Stimulated activated effector memory CD8-positive, alpha-beta T cell treated with anti-CD3 and anti-CD28 coated beads, Interleukin-12 subunit alpha, Interleukin-12 subunit beta, amount 100 ng/mL, for 72 hours (primary cell): ENCODE measurements around the gene PDZK1IP1.

Source experiments
- ATAC-seq: fragments of 150-1000 bp; cut with Tn5 transposase; 2 replicates; pipeline ENCODE4 v1.10.0; 2021
- DNase-seq, 2 donors: peaks; one replicate each; pipeline ENCODE4 v3.0.0; 2021 to 2022; ENCODE audit warnings: low spot score in 2 of 2
- H3K27ac Mint-ChIP-seq: one replicate; pipeline ENCODE4 v1.8.0; 2022; ENCODE audit warnings: mild to moderate bottlenecking, mixed read lengths
- H3K36me3 Mint-ChIP-seq: one replicate; pipeline ENCODE4 v1.8.0; 2022; ENCODE audit warnings: mild to moderate bottlenecking, mixed read lengths
- H3K4me1 Mint-ChIP-seq: one replicate; pipeline ENCODE4 v1.8.0; 2022; ENCODE audit warnings: mixed read lengths
- H3K4me3 Mint-ChIP-seq: one replicate; pipeline ENCODE4 v1.8.0; 2022; ENCODE audit warnings: mild to moderate bottlenecking, mixed read lengths
- H3K9me3 Mint-ChIP-seq: one replicate; pipeline ENCODE4 v1.8.0; 2022; ENCODE audit warnings: mixed read lengths

Gene PDZK1IP1

DNA sequence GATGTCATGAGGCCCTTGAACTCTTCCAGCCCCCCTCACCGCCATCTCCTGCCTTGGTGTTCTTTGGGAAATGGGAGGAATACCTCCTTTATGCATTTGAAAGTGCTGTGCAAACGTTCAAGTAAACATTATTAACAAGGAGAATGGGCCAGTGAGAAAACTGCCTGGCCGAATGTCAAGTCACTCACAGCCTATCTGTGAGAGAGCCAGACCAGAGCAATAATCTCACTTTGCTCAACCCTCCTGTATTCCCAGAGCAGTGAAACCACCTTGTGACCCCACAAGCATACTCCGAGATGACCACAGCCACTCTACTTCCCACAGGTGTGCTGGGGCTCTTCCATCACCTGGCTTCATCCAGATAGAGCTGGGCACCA is 37.0 kb upstream of the PDZK1IP1 start:
- H3K36me3 Mint-ChIP-seq = no peaks in the 10 kb centered on the region
- H3K4me1 Mint-ChIP-seq = peaks cover 29% of the 10 kb centered on the region
- DNase-seq (no peak), ATAC-seq (no peak)
- H3K27ac Mint-ChIP-seq = no peak overlapping the region
- H3K4me3 Mint-ChIP-seq = no peak overlapping the region
- H3K9me3 Mint-ChIP-seq = no peaks in the 10 kb centered on the region

DNA sequence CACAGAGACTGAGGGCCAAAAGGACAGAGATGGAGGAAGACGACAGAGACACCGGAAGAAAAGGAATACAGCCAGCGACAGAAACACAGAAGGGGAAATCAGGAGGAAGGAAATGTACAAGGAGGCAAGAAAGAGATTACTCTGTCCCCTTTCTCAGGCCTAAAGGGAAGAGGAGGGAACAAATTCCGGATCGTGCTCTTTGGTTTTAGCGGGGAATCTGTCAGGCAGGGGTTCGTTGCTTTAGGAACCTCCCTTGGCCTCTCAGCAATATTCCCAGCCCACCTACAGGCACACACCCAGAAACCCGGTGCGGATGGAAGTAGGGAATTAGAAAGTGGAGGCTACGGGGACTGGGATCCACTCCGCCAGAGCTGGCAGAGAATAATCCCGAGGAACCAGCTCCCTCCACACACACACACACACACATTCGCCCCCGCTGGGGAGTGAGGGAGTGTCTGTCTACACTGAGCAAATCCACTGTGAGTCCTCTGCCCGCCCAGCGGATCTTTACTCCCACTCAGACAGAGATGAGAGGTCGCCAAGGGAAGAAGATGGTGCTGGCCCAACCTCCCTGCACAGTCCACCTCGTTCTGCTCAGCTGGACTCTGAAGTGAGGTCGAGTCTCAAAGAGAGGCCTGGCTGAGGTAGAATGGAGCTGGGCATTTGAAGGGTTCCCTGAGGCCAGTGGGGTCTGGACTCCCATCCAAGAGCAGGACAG is 36.4 kb upstream of the PDZK1IP1 start:
- Mint-ChIP-seq H3K4me3 (no peak overlapping the region), H3K9me3 (no peaks in the 10 kb centered on the region), H3K4me1 (peaks cover 24% of the 10 kb centered on the region), H3K27ac (no peak overlapping the region), H3K36me3 (no peaks in the 10 kb centered on the region)
- ATAC-seq = no peak
- DNase-seq = no peak

DNA sequence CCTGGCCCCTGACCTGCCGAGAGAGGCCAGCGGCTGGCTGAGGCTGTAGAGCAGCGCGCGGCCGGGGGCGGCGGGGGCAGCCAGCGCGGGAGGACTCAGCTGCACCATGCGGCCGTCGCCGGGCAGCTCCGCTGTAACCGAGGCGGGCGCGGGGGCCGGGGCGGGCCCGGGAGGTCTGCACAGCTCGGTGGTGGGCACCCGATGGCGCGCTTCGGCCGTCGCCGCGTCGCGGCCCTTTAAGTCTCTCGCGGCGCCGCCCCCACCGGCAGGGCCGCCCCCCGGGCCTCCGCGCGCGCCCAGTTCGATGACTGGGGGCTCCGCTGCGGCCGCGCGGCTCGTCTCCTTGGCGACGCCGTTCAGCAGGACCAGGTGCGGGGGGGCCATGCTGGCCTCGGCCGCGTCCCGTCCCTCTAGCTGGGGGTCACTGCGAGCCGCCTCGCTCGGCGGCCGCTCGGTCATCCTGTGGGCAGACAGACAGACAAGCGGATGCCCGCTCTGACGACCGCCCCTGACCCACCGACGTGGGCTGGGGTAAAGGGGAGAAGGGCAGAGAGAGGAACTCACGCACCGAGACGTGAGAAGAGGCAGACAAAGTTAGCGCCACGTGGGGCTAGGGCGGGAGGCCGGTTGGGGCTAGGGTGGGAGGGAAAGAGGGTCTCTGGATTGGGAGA is 35.7 kb upstream of the PDZK1IP1 start:
- Mint-ChIP-seq H3K36me3 (no peaks in the 10 kb centered on the region), H3K4me1 (peaks cover 17% of the 10 kb centered on the region), H3K9me3 (no peaks in the 10 kb centered on the region), H3K4me3 (no peak overlapping the region), H3K27ac (no peak overlapping the region)
- ATAC-seq = peak; percentile 6
- DNase-seq = no peak

DNA sequence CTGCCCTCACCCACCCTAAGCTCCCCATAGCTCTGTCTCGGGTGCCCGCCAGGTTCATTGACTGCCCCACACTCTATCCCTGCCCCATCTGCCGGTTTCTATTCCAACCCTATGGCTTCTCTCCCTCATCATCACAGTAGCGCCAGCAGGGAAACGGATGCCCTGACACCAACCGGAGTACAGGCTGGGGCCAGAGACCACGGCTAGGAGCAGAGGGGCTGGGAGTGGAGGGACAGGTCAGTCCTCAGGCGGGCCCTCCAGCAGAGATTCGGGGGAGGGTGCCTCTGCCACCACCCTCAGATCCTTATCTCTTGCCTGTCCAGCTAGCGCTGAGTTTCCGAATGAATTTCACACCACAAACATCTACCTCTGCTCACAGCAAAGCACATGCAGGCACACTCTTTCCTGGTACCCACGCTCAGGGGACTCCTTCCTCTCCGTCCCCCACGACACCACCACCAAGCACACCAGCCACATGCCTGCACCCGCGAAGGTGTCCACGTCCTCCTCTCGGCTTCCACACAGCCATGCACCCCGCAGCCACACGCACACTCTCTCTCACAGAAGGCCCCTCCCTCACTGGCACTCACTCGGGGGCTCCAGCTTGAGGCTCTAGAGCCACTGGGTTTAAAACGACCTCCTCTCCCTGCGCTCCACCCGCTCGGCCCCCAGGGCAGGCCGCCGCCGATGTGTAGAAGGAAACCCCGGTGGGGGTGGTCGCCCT is 35.0 kb upstream of the PDZK1IP1 start:
- Mint-ChIP-seq H3K4me3 (no peak overlapping the region), H3K4me1 (peaks cover 9% of the 10 kb centered on the region)

DNA sequence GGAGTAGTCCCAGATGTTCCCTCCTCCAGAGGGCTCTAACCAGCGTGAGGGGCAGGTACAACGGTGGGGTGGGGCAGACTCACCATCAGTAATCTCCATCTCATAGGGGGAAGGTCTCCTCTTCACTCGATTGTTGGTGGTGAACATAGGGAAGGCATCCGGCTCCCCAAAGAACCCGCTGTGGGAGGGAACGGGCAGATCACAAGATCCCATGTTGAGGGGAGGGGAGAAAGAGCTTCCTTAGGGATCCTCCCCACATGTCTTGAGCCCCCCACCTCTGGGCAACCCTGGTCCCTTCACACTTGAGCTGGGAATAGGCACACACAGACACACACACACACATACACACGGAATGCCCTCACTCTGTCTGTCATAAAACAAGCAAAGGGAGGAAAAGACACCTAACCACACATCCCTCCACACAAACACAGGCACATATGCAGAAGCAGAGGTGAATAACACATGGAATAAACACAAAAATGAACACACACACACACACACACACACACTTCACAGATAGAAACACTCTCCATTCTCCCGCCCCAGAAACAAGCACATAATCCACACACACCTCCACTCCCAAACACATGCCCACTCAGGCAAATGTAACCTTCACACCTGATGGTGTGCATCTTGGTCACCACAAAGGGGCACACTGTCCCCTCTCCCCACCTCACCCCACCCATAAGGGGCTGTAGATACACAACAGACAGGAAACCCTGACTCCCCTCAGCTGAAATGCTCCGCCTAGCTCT is 34.3 kb upstream of the PDZK1IP1 start:
- Mint-ChIP-seq H3K36me3 (no peaks in the 10 kb centered on the region), H3K27ac (no peak overlapping the region), H3K4me3 (no peak overlapping the region), H3K4me1 (peaks cover 6% of the 10 kb centered on the region), H3K9me3 (no peaks in the 10 kb centered on the region)
- ATAC-seq = no peak
- no peak for DNase-seq

More for the DNA sequence above, 35.0 kb upstream of the PDZK1IP1 start:
- Mint-ChIP-seq H3K9me3 (no peaks in the 10 kb centered on the region), H3K36me3 (no peaks in the 10 kb centered on the region), H3K27ac (no peak overlapping the region)
- DNase-seq (no peak), ATAC-seq (peak; percentile 29)

DNA sequence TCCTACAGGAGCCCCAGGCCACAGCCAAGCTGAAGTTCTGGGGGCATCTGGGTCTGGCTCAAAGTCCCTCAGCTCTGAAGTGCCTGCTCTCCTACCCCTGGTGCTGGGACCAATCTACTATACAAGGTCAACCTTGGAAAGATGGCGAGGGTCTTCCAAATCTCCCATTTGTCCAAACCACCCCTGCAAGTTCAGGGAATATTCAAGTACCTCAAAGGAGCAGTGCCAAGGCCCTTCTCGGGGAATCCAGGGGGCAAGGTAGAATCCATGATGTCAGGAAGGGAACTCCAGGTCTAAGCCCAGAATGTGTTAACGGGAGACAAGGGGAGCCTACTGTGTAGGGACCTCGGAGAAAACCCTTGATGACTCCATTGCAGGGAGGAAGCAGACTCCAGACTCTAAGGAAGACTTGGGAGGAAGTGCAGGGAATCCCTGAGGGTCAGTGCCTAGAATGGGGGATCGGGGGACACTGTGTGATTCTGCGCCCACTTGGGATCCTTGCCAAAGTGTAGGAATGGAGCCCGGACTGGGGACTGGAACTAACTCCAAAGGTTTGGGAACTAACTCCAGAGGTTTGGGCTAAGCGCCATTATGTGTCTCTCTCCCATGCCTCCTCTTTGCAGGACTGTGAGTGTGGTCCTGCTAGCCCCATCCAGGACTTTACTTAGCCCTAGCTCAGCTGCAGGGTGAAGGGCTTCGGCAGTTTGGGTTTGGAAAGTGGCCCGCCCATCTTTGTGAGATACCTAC is 33.5 kb upstream of the PDZK1IP1 start:
- no peaks in the 10 kb centered on the region for H3K36me3 Mint-ChIP-seq
- H3K27ac Mint-ChIP-seq = no peak overlapping the region
- ATAC-seq (no peak), DNase-seq (no peak)
- peaks cover 6% of the 10 kb centered on the region for H3K4me1 Mint-ChIP-seq
- H3K9me3 Mint-ChIP-seq = no peaks in the 10 kb centered on the region
- H3K4me3 Mint-ChIP-seq = no peak overlapping the region

DNA sequence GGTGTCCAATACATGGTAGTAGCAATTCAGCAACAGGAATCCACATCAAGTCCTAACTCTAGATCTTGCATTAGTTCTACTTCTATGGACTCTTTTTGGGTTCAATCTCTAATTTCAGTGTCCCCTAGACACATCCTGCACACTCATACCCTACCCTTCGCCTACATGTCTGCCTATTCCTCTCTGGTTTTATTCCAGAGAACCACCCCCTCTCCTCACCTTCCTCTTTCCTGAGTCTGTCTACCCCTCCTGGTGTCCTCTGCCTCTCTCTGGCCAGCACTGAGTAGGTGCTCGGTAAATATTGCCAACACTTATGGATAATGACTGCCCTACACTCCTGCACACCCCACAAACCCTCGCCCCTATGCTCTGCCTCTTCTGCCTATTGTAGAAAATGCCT is 32.6 kb upstream of the PDZK1IP1 start:
- Mint-ChIP-seq H3K4me1 (peaks cover 6% of the 10 kb centered on the region), H3K27ac (no peak overlapping the region), H3K36me3 (no peaks in the 10 kb centered on the region), H3K9me3 (no peaks in the 10 kb centered on the region), H3K4me3 (no peak overlapping the region)
- no peak for DNase-seq
- ATAC-seq = no peak

DNA sequence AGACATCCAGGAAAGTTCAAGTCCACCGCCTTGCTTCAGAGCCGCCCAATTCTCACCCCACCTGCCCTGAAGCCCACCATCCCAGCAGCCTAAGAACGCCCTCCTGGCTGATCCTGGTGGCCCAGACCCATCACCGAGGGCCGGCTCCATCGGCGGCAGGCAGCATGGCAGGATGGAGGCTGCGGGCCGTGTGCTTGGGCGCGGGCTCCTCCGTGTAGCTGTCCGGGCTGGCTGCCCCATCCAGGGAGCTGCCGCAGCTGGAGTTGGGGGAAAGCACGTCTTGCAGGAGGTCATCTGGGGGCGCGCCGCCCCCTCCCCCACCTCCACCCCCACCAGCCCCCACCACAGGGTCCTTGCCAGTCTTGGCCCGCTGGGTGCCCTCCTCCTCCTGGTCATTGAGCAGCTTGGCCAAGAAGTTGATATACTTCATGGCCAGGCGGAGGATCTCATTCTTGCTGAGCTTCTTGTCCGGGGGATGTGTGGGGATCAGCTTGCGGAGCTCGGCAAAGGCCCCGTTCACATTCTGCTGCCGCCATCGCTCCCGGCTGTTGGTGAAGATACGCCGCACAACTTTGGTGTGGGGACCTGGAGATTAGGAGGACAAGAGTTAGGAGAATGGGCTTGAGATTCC is 29.9 kb upstream of the PDZK1IP1 start:
- Mint-ChIP-seq H3K9me3 (no peaks in the 10 kb centered on the region), H3K36me3 (no peaks in the 10 kb centered on the region), H3K27ac (no peak overlapping the region), H3K4me3 (no peak overlapping the region), H3K4me1 (no peaks in the 10 kb centered on the region)
- no peak for DNase-seq
- no peak for ATAC-seq

DNA sequence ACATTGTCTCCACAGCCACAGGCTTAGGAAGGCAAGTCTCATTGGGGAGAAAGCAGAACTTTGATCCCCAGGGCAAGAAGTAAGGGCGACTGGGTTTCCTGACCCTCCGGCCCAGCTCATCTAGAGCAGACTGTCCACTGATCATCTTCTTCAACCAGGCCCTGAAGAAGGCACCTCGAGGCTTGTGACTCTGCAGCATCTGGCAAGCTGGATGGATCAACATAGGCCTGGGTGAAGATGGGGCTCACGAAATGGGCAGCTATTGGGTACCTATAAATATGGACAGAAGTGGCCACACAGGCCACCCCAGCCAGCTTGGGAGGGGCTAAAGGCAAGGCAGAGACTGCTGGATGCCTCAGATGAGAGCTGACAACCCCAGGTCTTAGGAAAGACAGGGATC is 29.2 kb upstream of the PDZK1IP1 start:
- DNase-seq (no peak), ATAC-seq (no peak)
- no peak overlapping the region for H3K4me3 Mint-ChIP-seq
- H3K36me3 Mint-ChIP-seq = no peaks in the 10 kb centered on the region
- no peak overlapping the region for H3K27ac Mint-ChIP-seq
- no peaks in the 10 kb centered on the region for H3K4me1 Mint-ChIP-seq
- no peaks in the 10 kb centered on the region for H3K9me3 Mint-ChIP-seq

DNA sequence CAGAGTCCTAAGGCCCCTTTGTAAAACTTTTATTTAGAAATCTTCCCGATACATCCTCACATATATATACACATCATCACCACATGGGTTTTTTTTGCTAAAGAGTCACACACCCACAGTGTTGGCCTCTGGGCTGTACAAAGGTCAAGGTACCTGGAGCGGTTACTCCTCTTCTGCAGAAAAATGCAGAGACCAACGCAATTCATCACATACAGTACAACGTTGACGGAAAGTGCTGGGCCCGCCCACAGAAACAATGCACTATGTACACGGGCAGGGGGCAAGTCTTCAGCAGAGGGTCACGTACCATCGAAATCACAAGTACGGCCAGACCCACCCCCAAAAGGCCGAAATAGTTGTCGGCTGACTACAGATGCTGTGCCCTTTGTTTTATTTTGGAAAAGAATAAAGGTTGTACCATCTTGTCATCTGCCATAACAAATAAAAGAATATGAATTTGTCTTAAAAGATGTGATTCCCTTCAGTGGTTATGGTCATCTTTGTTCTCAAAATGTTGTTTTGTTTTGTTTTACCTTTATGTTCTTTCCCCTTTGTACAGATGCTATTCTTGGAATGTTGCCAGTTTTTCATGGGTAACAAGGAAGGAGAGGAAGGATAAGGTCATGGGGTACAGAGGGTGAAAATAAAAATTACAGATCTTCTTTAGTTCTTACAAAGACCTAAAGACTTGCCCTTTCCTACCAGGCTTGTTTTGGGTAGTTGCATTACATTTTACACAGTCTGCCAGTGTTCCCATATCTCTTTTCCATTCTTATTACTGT is 26.6 kb upstream of the PDZK1IP1 start:
- DNase-seq (no peak), ATAC-seq (no peak)
- H3K4me1 Mint-ChIP-seq = no peaks in the 10 kb centered on the region
- H3K36me3 Mint-ChIP-seq = no peaks in the 10 kb centered on the region
- H3K27ac Mint-ChIP-seq = no peak overlapping the region
- H3K4me3 Mint-ChIP-seq = no peak overlapping the region
- no peaks in the 10 kb centered on the region for H3K9me3 Mint-ChIP-seq

DNA sequence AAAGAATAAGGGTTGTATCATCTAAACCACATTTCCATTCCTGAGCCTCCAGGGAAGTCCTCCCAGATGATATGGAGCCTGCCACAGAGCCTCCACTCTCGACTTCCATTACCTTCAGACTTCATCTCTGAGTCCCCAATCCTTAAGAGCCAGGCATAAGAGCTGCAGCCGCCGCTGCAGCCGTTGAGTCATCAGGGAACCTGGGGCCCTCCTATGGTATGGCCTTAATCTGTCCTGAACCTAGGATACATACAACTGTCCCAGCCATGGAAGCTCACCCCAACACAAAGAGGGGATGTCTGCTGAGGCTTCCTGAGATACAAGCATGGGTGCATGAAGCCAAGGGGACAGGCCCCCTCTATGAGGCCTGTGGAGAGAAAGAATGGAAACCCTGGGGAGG is 25.9 kb upstream of the PDZK1IP1 start:
- Mint-ChIP-seq H3K36me3 (no peaks in the 10 kb centered on the region), H3K4me1 (no peaks in the 10 kb centered on the region), H3K9me3 (no peaks in the 10 kb centered on the region), H3K4me3 (no peak overlapping the region), H3K27ac (no peak overlapping the region)
- ATAC-seq (no peak), DNase-seq (no peak)

DNA sequence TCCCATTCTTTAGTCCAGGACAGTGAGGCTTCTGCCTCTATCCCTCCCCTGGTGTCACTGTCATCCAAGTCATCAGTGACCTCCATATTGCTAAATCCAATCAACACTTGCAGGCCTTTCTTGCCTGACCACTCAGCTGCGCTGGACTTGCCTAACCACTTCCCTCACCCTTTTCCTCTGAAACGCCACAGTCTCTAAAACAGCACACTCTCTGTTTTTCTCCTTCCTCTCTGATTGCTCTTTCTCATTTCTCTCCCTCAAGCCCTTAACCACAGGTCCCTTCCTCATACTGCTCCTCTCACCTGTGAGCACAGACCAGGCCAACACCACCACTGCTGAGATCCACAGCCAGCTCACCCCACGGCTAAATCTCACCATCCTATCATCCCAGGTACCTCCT is 24.7 kb upstream of the PDZK1IP1 start:
- Mint-ChIP-seq H3K4me3 (no peak overlapping the region), H3K27ac (no peak overlapping the region), H3K36me3 (no peaks in the 10 kb centered on the region), H3K4me1 (no peaks in the 10 kb centered on the region), H3K9me3 (no peaks in the 10 kb centered on the region)
- ATAC-seq (no peak), DNase-seq (no peak)

DNA sequence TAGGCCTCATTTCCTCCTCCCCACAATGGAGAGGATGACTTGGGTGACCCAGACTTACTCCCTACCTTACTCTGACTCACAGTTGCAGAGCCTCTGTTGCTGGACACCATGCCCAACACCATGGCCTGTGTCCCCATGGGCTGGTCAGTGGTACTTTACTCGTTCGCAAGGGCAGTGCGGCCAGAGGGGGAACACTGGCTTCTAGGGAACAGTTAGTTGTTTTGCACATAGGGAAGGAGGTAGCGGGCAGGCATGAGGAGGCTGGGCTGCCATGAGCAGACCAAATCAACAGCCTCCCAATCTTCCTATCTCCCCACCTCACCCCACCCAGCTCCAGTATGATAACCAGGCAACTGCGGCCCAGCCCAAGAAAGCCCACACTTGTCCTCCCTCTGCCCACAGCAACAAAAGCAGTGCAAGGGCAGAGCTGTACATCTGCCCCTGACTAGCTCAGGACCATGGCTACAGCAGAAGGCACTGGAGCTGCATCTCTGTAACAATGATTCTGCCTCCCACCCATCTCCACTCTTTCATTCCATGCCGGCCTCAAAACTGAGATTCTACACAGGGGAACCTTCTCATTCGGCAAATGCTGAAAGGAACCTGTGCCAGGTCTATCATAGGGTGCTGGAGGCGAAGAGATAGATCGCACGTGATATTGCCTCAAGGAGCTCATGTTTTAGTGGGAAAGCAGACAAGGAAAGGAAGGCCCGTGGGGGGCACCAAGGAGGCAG is 23.6 kb upstream of the PDZK1IP1 start:
- Mint-ChIP-seq H3K9me3 (no peaks in the 10 kb centered on the region), H3K27ac (no peak overlapping the region), H3K36me3 (no peaks in the 10 kb centered on the region), H3K4me3 (no peak overlapping the region), H3K4me1 (no peaks in the 10 kb centered on the region)
- DNase-seq (no peak), ATAC-seq (no peak)
